Measurements from ENCODE around the gene NR2C2.

DNA sequence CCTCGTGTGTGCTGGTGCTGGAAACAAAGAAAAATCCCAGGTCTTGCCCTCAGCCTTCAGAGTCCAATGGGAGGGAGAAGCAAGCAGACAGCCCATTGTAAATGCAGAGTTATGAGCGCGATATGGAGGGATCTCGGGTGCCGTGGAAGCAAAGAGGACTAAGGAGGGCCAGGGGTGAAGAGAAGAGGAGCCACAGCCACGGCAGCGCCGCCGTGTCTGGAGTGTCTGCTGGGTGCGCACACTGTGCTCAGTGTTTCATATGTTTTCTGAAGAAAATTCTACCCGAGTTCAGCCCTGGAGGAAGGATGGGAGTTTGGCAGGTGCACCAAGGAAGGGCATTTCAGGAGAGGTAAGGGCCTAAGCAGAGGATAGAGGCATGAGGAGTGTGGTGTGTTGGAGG lies 35.7 kb upstream of the NR2C2 start:
- TF ChIP-seq, protein P1, sequence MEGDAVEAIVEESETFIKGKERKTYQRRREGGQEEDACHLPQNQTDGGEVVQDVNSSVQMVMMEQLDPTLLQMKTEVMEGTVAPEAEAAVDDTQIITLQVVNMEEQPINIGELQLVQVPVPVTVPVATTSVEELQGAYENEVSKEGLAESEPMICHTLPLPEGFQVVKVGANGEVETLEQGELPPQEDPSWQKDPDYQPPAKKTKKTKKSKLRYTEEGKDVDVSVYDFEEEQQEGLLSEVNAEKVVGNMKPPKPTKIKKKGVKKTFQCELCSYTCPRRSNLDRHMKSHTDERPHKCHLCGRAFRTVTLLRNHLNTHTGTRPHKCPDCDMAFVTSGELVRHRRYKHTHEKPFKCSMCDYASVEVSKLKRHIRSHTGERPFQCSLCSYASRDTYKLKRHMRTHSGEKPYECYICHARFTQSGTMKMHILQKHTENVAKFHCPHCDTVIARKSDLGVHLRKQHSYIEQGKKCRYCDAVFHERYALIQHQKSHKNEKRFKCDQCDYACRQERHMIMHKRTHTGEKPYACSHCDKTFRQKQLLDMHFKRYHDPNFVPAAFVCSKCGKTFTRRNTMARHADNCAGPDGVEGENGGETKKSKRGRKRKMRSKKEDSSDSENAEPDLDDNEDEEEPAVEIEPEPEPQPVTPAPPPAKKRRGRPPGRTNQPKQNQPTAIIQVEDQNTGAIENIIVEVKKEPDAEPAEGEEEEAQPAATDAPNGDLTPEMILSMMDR (IDR thresholded peaks at IDR 0.05; ENCODE audit: insufficient read depth, low read length, poor library complexity, severe bottlenecking): no peak
- TF ChIP-seq EZH2phosphoT487 (conservative IDR thresholded peaks at IDR 0.05; ENCODE audit: low read length): no peak
